CD8-positive, alpha-beta memory T cell (primary cell): ENCODE measurements around the gene CDH22. TPM values are rescaled to one million over a fixed set of nuclear protein-coding genes. Genes with fewer than 3 reads are reported as not detected.
A peak's percentile ranks its signal among the peaks of the same experiment; 100 is the strongest.

Experiments
- CTCF ChIA-PET: fragments of 350-600 bp; sonication (Branson Sonifier 250); formaldehyde crosslinking; loops from one replicate; lab custom pipeline; 2021; ENCODE audit warnings: antibody characterized with exemption; lab: Charles Lee
- POLR2A ChIA-PET: fragments of 350-600 bp; sonication (Branson Sonifier 250); formaldehyde crosslinking; loops from one replicate; lab custom pipeline; 2021; ENCODE audit warnings: antibody characterized with exemption; lab: Charles Lee
- DNase-seq, 5 donors: peaks; one replicate each; pipeline versions ENCODE4 v3.0.0 to v3.0.0-alpha.2; 2020 to 2022; ENCODE audit warnings: mixed read lengths in 1 of 5
- H3K27ac ChIP-seq: one replicate; pipeline ENCODE4 v1.7.0; 2013; ENCODE audit warnings: low read depth, mild to moderate bottlenecking, low read length, moderate library complexity
- H3K27me3 ChIP-seq: 2 replicates; pipeline ENCODE4 v1.7.0; 2013; ENCODE audit warnings: low read length, mild to moderate bottlenecking; ENCODE audit not compliant: insufficient read depth, poor library complexity, severe bottlenecking
- H3K36me3 ChIP-seq: 2 replicates; pipeline ENCODE4 v1.7.0; 2013; ENCODE audit warnings: mild to moderate bottlenecking, low read length, moderate library complexity; ENCODE audit not compliant: insufficient read depth
- H3K4me1 ChIP-seq: 2 replicates; pipeline ENCODE4 v1.7.0; 2013; ENCODE audit warnings: mild to moderate bottlenecking, low read length, moderate library complexity; ENCODE audit not compliant: insufficient read depth
- H3K4me3 ChIP-seq: 2 replicates; pipeline ENCODE4 v1.7.0; 2013; ENCODE audit warnings: mild to moderate bottlenecking, low read length
- H3K9me3 ChIP-seq: 2 replicates; pipeline ENCODE4 v1.7.0; 2013; ENCODE audit warnings: mild to moderate bottlenecking, low read length
- H3K27ac Mint-ChIP-seq, 8 donors: one replicate each; pipeline ENCODE4 v1.8.0; 2020 to 2021; ENCODE audit warnings: mixed read lengths in 8 of 8, mild to moderate bottlenecking in 6 of 8, inconsistent platforms in 3 of 8, moderate library complexity in 3 of 8
- H3K27me3 Mint-ChIP-seq, 2 donors: one replicate each; pipeline ENCODE4 v1.8.0; 2020 to 2021; ENCODE audit warnings: mixed read lengths in 2 of 2, mild to moderate bottlenecking in 1 of 2, moderate library complexity in 1 of 2
- H3K36me3 Mint-ChIP-seq, 3 donors: one replicate each; pipeline ENCODE4 v1.8.0; 2020 to 2021; ENCODE audit warnings: mixed read lengths in 3 of 3, inconsistent platforms in 1 of 3, mild to moderate bottlenecking in 1 of 3
- H3K4me1 Mint-ChIP-seq, 3 donors: one replicate each; pipeline ENCODE4 v1.8.0; 2020 to 2021; ENCODE audit warnings: mixed read lengths in 3 of 3, inconsistent platforms in 1 of 3, mild to moderate bottlenecking in 1 of 3
- H3K4me3 Mint-ChIP-seq, 7 donors: one replicate each; pipeline ENCODE4 v1.8.0; 2020 to 2021; ENCODE audit warnings: mixed read lengths in 7 of 7, mild to moderate bottlenecking in 6 of 7, moderate library complexity in 4 of 7, inconsistent platforms in 2 of 7
- H3K9me3 Mint-ChIP-seq, 5 donors: one replicate each; pipeline ENCODE4 v1.8.0; 2020 to 2022; ENCODE audit warnings: mixed read lengths in 5 of 5, mild to moderate bottlenecking in 3 of 5, moderate library complexity in 2 of 5, inconsistent platforms in 1 of 5
- polyA plus RNA-seq: library from polyadenylated mRNA; unstranded; fragments of 300-500 nt; fragmentation: Illumina TruSeq; gene quantifications from one replicate; pipeline ENCODE4 v1.2.3, GENCODE V29; 2021
- total RNA-seq, 2 experiments: library from RNA; stranded (reverse); gene quantifications; one replicate each; pipeline ENCODE4 v1.2.3, GENCODE V29; 2021

Gene CDH22
- total and polyA plus RNA-seq, 3 experiments from 2014 or later: not detected

- Histone ChIP-seq H3K4me3 (no peak overlapping the region), H3K4me1 (no peaks in the 10 kb centered on the region), H3K27ac (no peak overlapping the region), H3K27me3 (peaks cover 4% of the 10 kb centered on the region), H3K36me3 (no peaks in the 10 kb centered on the region), H3K9me3 (no peaks in the 10 kb centered on the region)
- H3K27ac Mint-ChIP-seq: no peak overlapping the region
- no peak overlapping the region for H3K4me3 Mint-ChIP-seq
- H3K9me3 Mint-ChIP-seq: peaks cover 0 to 5% (median 0%) of the 10 kb centered on the region in 5 donors
- no peaks in the 10 kb centered on the region for H3K36me3 Mint-ChIP-seq
- ChIA-PET CTCF (no interaction called here), POLR2A (no interaction called here)
- no peaks in the 10 kb centered on the region for H3K4me1 Mint-ChIP-seq
- H3K27me3 Mint-ChIP-seq: peaks cover 33 to 68% of the 10 kb centered on the region in 2 donors
- DNase-seq: no peak
Observed at GRCh38 chr20:46265539-46265938, 42.8 kb downstream of the CDH22 start.

GRCh38 chr20:46264391-46265266, 43.7 kb downstream of the CDH22 start:
- Mint-ChIP-seq H3K27me3 (peaks cover 31 to 65% of the 10 kb centered on the region in 2 donors), H3K4me1 (no peaks in the 10 kb centered on the region), H3K27ac (peak overlapping the region in 1 of 8 donors; percentile 11), H3K9me3 (peaks cover 0 to 5% (median 0%) of the 10 kb centered on the region in 5 donors), H3K4me3 (no peak overlapping the region), H3K36me3 (no peaks in the 10 kb centered on the region)
- Histone ChIP-seq H3K36me3 (no peaks in the 10 kb centered on the region), H3K27me3 (peaks cover 4% of the 10 kb centered on the region), H3K4me3 (no peak overlapping the region), H3K4me1 (no peaks in the 10 kb centered on the region), H3K9me3 (no peaks in the 10 kb centered on the region), H3K27ac (no peak overlapping the region)
- POLR2A ChIA-PET: no interaction called here
- no peak for DNase-seq
- CTCF ChIA-PET: no interaction called here

- no peaks in the 10 kb centered on the region for H3K36me3 Mint-ChIP-seq
- no peak for DNase-seq
- no peaks in the 10 kb centered on the region for H3K4me1 Mint-ChIP-seq
- no peak overlapping the region for H3K4me3 ChIP-seq
- no peak overlapping the region for H3K4me3 Mint-ChIP-seq
- H3K27me3 Mint-ChIP-seq: peaks cover 21 to 57% of the 10 kb centered on the region in 2 donors
- POLR2A ChIA-PET: no interaction called here
- H3K9me3 ChIP-seq: no peaks in the 10 kb centered on the region
- H3K27ac Mint-ChIP-seq: peak overlapping the region in 1 of 8 donors; percentile 68
- CTCF ChIA-PET: no interaction called here
- H3K36me3 ChIP-seq: no peaks in the 10 kb centered on the region
- H3K27me3 ChIP-seq: peaks cover 4% of the 10 kb centered on the region
- H3K27ac ChIP-seq: no peak overlapping the region
- H3K4me1 ChIP-seq: no peaks in the 10 kb centered on the region
- peaks cover 0 to 5% (median 0%) of the 10 kb centered on the region in 5 donors for H3K9me3 Mint-ChIP-seq
Observed at GRCh38 chr20:46261456-46262253, 46.6 kb downstream of the CDH22 start.

- no peak overlapping the region for H3K4me3 ChIP-seq
- H3K27me3 ChIP-seq: peaks cover 4% of the 10 kb centered on the region
- H3K27ac Mint-ChIP-seq: no peak overlapping the region
Observed at GRCh38 chr20:46260936-46261454, 47.3 kb downstream of the CDH22 start.

GRCh38 chr20:46260480-46260879, 47.8 kb downstream of the CDH22 start:
- Mint-ChIP-seq H3K4me1 (no peaks in the 10 kb centered on the region), H3K4me3 (no peak overlapping the region), H3K36me3 (no peaks in the 10 kb centered on the region), H3K27ac (no peak overlapping the region), H3K9me3 (no peaks in the 10 kb centered on the region), H3K27me3 (peaks cover 11 to 46% of the 10 kb centered on the region in 2 donors)
- no peak overlapping the region for H3K4me3 ChIP-seq
- POLR2A ChIA-PET: no interaction called here
- no peaks in the 10 kb centered on the region for H3K4me1 ChIP-seq
- no peaks in the 10 kb centered on the region for H3K36me3 ChIP-seq
- peaks cover 4% of the 10 kb centered on the region for H3K27me3 ChIP-seq
- no peak overlapping the region for H3K27ac ChIP-seq
- H3K9me3 ChIP-seq: no peaks in the 10 kb centered on the region
- peak in 1 of 5 donors; percentile 2 for DNase-seq
- CTCF ChIA-PET: interaction anchor here (1.0 kb wide), 1 partner anchor 237 kb away, joined by 3 read pairs; no protein-coding TSS in a partner anchor

More at GRCh38 chr20:46260936-46261454, 47.3 kb downstream of the CDH22 start:
- no peaks in the 10 kb centered on the region for H3K4me1 Mint-ChIP-seq
- H3K36me3 Mint-ChIP-seq: no peaks in the 10 kb centered on the region
- no peaks in the 10 kb centered on the region for H3K4me1 ChIP-seq
- ChIA-PET CTCF (no interaction called here), POLR2A (no interaction called here)
- H3K9me3 Mint-ChIP-seq: peaks cover 0 to 5% (median 0%) of the 10 kb centered on the region in 5 donors
- peaks cover 16 to 51% of the 10 kb centered on the region in 2 donors for H3K27me3 Mint-ChIP-seq
- no peak overlapping the region for H3K27ac ChIP-seq
- no peaks in the 10 kb centered on the region for H3K9me3 ChIP-seq
- no peaks in the 10 kb centered on the region for H3K36me3 ChIP-seq
- DNase-seq: no peak
- no peak overlapping the region for H3K4me3 Mint-ChIP-seq

GRCh38 chr20:46259260-46259859, 48.9 kb downstream of the CDH22 start:
- Histone ChIP-seq H3K36me3 (no peaks in the 10 kb centered on the region), H3K4me3 (no peak overlapping the region), H3K27ac (no peak overlapping the region), H3K9me3 (no peaks in the 10 kb centered on the region), H3K4me1 (no peaks in the 10 kb centered on the region), H3K27me3 (no peaks in the 10 kb centered on the region)
- DNase-seq: peak in 1 of 5 donors; percentile 0
- Mint-ChIP-seq H3K36me3 (no peaks in the 10 kb centered on the region), H3K4me3 (no peak overlapping the region), H3K27ac (no peak overlapping the region), H3K4me1 (no peaks in the 10 kb centered on the region), H3K27me3 (peaks cover 7 to 40% of the 10 kb centered on the region in 2 donors), H3K9me3 (peaks cover 0 to 2% (median 0%) of the 10 kb centered on the region in 5 donors)
- ChIA-PET POLR2A (no interaction called here), CTCF (interaction anchor here (1.0 kb wide), 1 partner anchor 236 kb away, joined by 3 read pairs; no protein-coding TSS in a partner anchor)

- Mint-ChIP-seq H3K27ac (no peak overlapping the region), H3K36me3 (no peaks in the 10 kb centered on the region), H3K9me3 (peaks cover 0 to 2% (median 0%) of the 10 kb centered on the region in 5 donors), H3K4me1 (no peaks in the 10 kb centered on the region), H3K27me3 (peaks cover 11 to 40% of the 10 kb centered on the region in 2 donors), H3K4me3 (no peak overlapping the region)
- Histone ChIP-seq H3K27ac (no peak overlapping the region), H3K27me3 (peaks cover 12% of the 10 kb centered on the region), H3K4me1 (no peaks in the 10 kb centered on the region), H3K9me3 (no peaks in the 10 kb centered on the region), H3K36me3 (no peaks in the 10 kb centered on the region), H3K4me3 (no peak overlapping the region)
- no peak for DNase-seq
- ChIA-PET CTCF (no interaction called here), POLR2A (no interaction called here)
Observed at GRCh38 chr20:46257887-46258286, 50.4 kb downstream of the CDH22 start.
